AG08395 (cell line): ENCODE measurements around the gene ATG7.
"Not testable (repeated sequence)": the region's sequence is repeated elsewhere in the genome, so short reads cannot be mapped to it uniquely, and the experiment has no call there.

Experiments
- DNase-seq: peaks from one replicate; pipeline ENCODE4 v3.0.0; 2012; ENCODE audit warnings: mixed read lengths, low spot score

The ATG7 gene

DNA sequence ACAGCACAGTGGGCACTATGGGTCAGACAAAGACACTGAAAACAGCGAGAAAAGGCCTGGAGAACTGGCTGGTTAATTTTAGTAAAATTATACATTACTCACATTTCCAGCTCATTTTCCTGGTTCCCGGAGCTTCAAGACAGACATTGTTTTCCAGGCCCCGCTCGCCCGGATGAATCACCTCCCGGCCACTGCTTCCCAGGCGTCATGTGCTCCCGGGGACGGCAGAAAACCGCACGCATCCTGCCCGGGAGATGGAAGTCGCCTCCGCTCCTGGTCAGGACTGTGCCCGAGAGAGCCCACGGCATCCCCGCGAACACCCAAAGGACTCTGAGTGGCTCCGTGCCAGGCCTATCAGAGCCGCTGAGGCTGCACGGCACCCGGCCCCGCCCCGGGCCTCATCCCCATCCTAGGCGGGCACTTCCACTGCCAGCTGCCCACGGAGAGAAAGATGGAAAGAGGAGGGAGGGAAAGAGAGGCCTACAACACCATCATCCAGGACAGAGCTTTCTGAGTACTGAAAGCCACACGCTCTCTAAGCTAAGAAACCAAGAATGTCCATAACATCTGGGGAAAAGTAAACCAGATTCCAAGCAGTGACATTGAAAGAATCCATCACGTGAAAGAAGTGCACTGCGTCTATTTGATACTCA lies 296.4 kb downstream of the ATG7 start:
- peak; percentile 96 for DNase-seq

DNA sequence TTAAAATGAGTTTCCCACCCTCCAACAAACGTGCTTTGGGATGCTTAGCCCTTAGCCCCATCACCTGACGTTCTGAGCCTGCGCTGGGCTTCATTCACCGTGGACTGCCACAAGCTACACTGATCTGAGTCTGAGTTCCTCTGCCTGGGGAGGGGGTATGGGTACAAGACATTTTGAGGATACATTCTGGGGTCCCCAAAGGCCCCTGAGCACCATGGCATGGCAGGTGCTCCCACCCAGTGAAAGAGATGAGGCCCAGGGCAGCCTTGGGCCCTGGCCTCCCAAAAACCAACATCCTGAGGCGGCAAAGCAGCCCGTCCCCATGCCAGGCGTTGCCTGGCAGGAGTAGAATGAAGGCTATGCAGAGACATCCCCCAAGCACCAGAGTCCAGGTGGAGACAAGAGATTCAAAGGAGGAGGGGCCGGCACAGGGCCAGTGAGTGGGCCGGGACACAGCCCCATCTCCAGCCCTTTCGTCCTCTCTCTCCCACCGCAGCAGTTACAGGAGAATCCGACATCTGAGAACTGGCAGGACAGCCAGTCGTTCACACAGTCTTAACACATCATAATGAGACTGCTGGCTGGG lies 297.1 kb downstream of the ATG7 start:
- no peak for DNase-seq

DNA sequence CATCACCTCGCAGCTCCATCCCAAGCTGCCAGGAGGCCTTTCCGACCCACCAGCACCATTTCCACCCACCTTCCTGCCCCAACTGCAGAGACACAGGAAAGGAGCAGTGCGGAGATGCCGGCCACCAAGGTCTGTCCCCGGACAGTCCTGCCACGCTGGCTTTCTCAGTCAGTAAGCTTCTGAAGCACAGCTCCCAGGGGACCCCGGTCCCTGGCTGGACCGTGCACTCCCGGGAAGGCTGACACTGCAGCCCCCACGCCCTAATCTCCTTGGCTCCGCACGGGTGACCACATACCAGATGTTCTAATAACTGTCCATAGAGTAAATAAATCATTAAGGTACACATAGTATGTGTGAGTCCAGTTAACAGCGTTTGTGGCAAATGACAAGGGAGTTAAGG lies 298.1 kb downstream of the ATG7 start:
- DNase-seq = no peak

DNA sequence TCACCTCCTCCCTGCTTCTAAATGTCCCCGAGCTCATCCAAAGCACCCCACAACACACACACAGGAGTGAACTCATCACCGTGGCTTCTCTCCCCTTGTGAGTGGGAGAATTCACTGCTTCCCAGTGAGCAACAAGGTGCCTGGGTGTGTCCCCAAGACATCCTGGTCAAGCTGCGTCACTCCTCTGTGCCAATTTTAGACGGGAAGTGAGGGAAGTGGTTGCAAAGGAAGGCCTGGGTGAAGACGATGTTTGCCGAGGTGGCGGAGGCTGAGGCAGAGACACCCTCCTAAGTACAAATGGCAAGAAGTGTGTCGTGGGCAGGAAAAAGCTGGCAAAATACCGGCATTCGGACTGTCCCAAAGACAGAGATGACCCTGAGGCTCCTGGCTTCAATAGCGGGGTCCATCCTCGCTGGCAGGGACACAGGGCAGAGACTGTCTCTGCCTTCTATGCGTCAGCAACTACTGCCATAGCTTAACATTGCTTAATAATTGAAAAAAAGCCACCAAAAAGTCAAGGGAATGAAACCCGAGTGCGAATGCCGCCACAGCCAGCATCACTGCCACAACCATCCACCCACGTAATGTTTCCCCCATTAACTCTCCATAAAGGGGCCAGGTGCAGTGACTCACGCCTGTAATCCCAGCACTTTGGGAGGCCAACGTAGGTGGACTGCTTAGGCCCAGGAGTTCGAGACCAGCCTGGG lies 298.7 kb downstream of the ATG7 start:
- DNase-seq = no peak

DNA sequence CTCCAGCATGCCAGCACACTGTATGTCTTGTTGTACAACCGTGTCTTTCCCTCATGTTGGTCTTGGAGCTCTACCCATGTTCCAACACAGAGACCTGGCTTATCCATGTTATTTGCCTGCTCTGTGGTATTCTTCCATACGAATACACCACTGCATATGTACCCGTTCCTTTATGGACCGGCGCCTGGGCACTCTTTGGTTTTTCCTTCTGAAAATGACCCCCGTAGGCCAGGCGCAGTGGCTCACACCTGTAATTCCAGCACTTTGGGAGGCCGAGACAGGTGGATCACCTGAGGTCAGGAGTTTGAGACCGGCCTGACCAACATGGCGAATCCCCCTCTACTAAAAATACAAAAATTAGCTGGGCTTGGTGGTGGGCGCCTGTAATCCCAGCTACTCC lies 300.5 kb downstream of the ATG7 start:
- not testable (repeated sequence) for DNase-seq

DNA sequence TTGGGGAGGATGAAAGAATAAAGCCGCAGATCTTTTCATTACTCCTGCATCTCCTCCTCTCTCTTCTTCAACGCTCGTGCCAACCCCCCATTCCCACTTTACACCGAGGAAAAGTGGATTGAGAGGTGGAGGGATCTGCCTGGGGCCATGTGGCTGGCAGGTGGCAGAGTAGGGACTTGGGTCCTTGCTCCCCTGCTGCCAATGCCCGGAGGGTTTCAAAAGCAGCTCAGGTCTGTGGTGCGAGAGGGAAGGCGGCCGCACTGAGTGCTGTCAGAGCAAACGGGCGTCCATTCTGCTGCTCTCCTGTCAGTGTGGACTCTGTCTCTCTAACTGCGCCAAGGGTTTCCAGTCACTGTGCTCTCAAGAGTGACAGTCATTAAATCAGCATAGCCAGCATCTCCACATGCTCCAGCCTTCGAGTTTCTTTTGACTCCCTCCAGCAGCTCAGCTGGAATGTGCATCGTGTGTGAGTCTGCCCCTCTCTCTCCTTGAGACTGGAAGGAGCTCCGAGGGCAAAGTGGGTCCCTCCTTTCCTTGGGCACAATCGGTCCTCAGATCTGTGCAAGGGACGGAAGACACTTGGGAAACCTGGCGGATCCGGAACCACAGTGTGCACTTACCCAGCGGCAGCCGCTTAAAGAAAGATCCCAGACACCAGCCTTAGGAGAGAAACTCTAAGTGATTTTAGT lies 302.9 kb downstream of the ATG7 start:
- no peak for DNase-seq

DNA sequence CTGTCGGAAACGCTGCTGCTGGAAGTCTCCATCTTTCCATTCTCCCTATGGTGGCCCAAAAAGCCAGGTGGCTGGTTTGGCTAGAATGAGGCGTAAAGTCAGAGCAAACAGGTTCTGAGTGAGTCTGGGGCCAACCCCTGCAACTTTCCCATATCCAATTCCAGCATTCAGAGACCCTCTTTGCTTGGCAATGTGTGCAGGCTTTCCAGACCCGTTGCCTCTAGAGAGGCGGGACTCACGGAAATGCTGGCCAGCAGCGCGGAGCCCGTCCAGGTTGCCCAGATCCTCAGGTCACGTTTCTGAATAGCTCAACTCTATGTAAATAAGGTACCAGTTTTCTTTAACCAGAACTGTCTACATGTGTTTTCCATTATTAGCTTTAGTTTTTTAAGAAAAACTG lies 303.5 kb downstream of the ATG7 start:
- no peak for DNase-seq

DNA sequence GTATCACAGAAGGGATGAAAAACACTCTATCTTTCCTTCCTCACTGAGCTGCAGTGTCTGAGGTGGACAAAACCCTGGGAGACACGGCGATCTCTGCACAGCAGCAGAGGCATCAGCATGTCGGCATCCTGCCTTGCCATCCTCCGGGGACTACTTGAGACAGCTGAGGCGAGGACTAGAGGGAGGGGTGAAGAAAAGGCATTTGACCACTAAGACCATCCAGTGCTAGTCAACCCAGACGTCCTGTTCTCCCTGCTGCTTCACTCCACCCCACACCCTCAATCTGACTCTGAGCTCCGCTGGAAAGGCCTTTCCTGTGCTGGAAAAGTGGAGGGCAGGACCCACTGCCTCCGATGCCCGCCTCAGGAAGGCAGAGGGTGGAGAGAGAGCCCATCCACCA lies 304.3 kb downstream of the ATG7 start:
- peak; percentile 27 for DNase-seq

DNA sequence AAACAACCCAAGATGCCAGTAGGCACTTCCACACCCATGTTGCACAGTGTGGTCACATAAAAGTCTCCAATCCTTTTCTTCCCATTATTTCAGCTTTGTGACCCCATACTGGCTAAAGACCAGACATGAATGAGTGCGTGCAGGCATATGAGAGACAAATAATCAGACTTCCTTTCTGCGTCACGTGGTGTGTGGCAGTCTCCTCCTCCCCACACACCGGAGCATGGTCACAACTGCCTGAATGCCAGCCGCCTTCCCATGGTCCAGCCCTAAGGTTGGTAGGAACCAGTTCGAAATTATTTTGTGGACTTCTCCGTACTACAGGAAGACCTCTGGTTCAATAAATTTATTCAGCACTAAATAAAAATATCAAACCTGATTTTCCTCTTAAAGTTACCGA lies 306.0 kb downstream of the ATG7 start:
- DNase-seq = no peak

DNA sequence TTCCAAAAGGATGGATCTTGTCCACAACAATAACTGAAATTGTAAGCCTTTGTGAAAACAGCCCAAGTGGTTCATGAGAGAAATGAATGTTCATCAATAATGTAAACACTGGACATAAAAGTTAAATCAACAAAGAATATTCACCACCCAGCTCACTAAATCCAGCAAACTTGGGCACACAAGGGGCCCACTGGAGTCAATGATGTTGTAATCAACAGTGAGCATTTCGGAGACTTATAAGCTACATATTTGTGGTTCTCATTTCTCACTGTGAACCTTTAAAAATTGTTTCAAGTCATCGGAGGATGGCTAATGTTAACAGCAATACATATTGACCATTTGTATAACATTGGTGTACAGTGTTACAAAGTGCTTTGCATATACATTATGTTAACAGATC lies 308.4 kb downstream of the ATG7 start:
- DNase-seq = no peak

DNA sequence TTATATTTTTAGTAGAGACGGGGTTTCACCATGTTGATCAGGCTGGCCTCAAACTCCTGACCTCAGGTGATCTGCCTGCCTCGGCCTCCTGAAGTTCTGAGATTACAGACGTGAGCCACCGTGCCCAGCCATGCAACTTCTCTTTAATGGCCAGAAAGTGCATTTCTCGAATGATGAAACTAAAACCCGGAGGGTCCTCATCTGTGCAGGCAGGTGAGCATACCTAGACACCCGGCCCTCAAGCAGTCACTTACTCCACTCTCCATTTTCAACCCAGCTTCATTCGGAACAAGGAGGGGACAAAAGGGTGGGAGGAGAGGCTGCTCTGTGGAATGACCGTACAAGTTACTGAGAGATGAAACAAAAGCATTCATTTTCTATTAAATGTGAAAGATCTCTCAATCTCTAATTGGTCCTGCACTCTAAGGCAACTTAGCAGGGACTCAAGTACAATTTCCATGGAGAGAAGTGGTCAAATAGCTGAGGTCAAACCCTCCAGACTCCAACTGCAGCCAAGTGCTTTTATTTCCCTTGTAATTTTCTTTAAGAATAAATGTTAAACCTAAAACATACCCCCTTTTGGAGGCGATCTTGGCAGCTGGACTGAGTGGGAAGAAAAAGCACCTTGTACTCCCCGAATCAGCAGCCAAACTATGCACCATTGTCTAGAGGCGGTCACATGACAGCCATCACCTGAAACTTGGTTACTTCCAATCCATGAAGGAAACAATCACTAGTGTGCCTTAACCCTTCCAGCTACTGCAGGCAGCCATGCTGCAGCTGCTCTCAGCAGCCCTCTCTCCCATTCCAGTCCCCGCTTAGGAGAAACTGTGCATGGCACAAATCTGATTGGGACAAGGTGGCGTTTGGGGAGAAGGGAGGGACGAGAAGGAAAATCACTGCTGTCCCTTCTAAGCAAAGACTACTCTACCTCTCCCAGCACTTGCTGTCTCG lies 309.3 kb downstream of the ATG7 start:
- no peak for DNase-seq

DNA sequence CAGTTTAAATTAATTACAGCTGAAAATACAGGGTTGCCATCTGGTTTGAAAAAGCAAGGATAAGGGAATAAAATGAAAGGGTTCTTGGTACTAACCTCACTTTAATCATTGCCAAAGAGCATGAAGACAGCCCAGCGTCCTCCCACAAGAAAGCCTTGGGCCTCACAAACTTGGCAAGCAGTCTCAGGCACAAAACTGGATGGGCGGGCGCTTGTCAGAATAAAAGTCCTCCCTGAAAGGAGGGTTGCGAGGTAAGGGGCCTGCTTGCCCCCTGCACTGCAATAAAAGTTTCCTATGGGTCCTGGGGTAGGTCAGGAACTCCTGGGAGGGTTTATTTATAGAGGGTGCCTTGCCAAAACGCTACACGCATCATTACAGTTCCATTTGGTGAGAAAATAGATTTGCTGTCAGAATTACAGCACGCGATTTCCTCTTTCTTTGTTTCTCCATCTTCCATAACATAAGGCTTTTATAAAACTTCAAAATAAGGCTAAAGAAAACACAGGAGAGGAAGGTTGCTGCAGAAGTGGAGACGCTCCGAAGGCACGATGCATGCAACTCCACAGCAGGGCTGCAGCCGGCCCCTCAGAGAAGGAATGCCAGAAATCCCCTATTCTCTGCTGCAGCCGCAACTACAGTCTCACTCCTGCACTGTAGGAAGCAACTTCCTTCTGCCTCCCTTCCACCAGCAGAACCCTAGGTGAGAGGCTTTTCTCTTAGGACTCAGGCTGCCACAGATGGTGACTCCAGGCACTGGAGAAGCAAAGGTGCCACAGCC lies 310.2 kb downstream of the ATG7 start:
- peak; percentile 87 for DNase-seq

DNA sequence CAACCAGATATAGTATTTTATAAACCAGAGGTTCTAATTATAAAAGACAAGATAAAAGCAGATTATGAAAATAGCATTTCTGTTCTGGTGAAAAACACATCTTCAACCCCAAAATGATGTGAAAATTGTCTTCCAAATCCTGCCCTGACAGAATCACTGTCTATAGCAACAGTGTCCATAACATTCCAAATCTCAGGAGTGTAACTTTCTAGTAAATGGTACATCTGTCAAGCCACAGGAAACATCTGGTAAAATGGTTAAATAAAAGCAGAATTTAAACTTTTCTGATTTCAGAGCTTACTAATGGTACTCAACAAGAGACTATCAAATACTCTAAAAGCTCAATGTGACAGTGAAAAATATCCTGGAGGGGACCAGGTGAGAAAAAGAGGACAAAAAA lies 311.0 kb downstream of the ATG7 start:
- no peak for DNase-seq

DNA sequence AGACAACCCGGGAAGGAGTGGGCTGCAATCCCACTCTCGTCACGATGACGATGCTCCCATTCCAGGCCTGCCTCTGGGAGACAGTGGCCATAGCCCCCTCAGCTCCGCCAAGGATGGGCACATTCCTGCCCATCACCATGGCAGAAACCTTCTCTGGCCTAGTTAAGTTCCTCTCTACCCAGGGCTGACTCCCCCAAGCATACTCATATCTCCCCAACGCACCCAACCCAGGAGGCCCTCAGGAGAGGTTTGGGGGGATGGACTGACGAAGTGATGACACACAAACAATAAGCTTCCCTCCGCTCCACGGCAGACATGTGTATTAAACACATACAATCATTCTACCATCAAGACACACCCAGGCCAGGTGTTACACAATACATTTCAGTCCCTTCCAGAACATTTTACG lies 311.4 kb downstream of the ATG7 start:
- DNase-seq = no peak

DNA sequence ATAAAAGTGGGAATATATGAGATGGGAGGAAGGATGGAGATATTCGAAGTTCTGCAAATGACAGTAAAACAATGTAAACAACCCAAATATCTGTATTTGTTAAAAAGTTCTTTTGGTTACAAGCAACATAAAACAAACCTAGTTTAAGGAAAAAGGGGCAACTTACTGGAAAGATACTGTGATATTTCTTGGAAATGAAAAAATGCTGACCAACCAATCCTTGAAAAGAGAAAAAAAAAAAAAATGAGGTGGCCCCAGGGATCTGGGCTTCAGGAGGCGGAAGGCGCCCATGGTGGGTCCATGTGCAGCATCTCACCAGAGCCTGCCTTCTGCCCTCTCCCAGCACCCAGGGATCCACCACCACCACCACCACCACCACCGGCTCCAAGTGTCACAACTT lies 312.4 kb downstream of the ATG7 start:
- no peak for DNase-seq

DNA sequence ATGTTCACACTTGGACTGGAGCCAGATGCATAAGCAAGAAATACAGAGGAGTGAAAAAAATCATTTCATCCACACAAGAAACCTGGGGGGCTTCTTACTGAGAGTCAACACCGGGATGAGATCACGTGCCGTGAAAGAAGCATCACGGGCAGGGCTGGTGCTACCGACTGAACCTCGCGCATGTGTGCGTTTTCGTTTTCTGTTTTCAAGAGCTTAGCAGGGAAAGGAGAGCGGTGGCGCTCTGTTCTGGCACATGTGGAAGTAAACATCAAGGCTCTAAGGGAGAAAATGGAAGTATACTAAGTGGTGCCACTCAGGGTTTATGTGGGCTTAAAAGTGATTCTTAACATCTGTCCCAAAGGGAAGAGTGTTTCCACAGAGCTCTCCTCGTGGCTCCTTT lies 315.6 kb downstream of the ATG7 start:
- DNase-seq = no peak

DNA sequence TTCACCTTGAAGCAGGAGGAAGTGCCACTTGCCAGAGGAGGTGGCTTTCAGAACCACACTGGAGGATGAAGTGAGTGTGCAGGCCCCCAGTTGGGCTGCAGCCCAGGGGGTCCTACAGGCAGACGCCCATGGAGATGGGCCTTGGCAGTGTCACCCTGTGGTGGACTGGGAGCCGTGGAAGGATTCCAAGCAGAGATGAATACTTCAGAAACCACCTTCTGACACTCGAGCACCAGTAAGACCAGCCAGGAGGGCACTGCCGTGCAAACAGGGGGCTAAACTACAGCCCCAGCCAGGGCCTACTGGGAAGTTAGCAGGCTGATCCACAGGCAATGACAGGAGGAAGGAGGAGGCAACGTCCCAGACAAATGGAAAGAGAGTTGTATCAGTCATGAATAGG lies 316.1 kb downstream of the ATG7 start:
- DNase-seq = no peak

DNA sequence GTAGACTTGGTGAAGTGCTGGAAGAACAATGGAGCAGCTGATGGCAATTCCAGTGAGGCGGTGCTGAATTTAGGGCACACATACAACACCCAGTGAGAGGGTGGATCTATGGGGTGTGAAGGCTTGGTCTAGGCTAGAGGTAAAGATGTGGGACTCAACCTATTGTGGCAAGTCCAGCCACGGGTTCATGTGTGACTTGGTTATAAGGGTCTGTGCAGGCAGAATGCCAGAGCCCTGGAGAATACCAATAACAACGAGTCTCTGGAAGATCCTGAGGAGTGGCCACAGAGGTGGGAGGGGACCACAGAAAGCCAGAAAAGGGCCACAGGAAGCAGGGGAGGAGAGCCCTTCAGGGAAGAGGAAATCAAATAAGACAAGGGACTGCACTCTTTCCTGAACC lies 316.6 kb downstream of the ATG7 start:
- DNase-seq = no peak

DNA sequence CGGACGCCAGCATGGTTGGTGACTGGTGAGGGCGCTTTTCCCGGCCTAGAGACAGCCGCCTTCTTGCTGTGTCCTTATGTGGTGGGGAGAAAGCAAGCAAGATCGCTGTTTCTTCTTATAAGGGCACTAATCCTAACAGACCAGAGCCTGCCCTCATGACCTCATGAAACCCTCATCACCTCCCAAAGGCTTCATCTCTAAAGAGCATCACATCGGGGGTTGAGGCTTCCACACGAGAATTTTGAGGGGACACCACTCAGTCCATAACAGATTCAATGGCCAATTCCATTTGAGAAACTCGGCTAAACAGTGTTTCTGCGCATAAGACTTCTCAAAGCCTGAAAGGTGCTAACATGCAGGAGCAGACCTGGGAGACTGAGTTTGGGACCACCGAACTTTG lies 317.5 kb downstream of the ATG7 start:
- DNase-seq = no peak

DNA sequence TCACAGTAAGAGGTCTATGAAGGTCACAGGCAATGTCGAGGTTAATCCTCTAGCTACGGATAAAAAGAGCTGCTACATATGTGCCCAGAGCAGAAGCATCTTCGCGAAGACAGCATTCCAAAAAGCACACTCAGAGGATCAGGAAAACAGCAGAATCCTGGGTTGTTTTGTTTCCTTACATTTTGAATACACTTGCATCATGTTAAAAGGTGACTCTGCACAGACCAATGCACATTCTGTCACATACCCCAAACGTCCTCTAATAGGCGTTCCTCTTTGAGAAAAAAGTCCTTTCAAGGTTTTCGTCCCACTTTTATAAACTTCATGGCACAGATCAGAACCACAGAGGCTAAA lies 318.8 kb downstream of the ATG7 start:
- DNase-seq = peak; percentile 35
